ENCODE data around the gene MT1E.
"Not testable (repeated sequence)": the region's sequence is repeated elsewhere in the genome, so short reads cannot be mapped to it uniquely, and the experiment has no call there.

MT1E gene

DNA sequence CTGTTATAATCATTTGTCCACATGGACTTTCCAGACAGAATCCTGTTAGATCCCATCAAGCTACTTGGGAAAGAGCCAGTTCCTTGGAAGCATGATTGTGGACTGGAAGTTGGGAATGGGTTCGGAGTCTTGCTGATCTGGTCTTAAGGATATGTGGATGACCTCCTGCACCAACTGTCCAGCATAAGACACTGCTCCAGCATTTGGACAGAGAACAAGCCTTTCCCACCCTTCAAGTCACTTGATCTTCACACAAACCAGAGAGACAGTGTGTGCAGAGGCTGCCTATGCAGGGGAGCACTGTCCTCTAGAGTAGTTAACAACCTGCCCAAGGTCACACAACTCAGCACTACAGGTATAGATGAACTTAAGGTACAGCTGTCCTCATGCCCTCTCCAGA, 20.3 kb downstream of the MT1E start:
- DNase-seq (no peak), ATAC-seq (no peak)

DNA sequence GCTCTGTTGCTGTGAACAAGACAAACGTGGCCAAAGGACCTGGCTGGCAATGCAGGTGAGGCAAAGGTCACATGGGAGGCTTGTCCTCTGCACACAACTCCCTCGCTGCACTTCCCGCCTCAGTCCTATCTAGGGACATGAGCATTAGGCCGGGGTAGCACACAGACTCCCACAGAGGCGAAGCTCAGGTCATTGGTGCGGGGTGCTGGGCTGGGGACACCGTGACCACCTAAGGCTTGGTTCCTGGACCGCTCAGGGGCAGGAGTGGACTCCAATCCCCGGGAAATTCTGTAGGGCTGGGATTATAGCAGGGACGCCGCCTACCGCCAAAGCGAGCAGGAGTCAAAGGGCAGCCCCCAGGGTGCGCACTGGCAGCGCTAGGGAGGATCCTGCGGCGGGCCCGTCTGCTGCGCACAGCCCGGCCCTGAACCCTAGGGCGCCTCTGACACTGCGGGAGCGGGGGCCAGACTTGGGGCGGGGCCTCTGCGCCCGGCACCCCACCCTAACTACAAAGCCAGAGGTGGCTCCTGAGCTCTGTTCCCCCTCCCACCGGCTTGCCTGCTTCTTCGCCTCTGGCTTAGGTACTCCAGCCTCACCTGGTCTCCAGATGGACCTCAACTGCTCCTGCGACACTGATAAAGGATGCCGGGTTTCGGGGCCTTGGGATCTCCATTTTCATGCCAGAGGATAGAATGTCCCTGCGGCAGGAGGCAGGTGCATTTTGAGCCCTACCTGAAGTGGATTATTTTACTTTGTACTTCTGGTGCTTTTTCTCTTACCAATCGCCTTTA, 22.3 kb downstream of the MT1E start:
- ATAC-seq = no peak

DNA sequence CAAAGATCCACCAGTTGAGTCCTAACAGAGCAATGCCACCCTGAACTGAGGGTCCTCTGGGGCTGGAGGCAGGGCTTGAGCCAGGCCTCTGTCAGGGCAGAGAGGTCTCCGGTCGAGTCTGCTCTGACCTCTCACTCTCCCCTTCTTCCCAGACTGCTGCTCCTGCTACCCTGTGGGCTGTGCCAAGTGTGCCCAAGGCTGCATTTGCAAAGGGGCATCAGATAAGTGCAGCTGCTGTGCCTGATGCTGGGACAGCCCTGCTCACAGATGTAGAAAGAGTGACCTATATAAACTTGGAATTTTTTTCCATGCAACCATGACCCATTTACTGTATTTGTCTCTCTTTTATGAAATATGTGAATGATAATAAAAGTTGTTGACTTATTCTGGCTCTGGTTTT, 23.7 kb downstream of the MT1E start:
- ATAC-seq (no peak), DNase-seq (no peak)

More for the DNA sequence above, 22.3 kb downstream of the MT1E start:
- no peak for DNase-seq

DNA sequence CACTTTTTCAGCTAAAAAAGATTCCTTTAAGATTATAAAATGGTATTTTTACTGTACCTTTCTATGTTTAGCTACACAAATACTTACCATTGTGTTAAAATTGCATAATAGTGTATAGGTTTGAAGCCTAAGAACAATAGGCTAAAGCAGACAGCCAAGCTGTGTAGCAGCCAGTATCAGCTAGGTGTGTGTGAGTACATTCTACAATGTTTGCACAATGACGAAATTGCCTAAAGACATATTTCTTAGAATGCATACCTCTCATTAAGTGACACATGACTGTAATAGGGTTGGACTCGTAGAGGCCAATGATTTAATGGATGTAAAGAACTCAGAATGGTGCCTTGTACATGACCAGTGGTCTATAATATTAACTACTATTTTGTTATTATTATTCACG, 24.2 kb downstream of the MT1E start:
- DNase-seq (no peak), ATAC-seq (no peak)

- ATAC-seq (no peak), DNase-seq (no peak)
Observed at GRCh38 chr16:56651586-56651985, 26.0 kb downstream of the MT1E start, which contains the start of gene MT1B. Gene MT1B (plus strand): TSS chr16:56651886. CDS start chr16:56651954, 68 bp downstream.

GRCh38 chr16:56652600-56652999, 27.0 kb downstream of the MT1E start:
- no peak for ATAC-seq

DNA sequence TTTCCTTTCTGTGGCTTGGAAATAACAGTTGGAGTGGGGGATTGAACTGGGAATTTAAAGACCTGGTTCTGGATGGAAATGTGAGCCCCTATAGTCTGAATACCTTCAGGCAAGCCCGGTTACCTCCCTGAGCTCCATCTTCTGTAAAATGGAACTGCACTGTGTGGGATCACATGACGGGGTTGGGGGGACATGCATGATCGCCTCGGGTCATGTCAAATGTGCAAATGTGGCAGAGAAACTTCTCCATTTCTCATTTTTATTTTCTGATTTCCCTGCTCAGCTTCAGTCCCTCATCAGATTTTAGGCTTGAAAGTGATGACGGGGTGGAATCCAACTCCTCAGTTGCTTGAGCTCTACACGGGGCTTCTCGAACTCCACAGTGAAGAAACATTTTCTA, 27.6 kb downstream of the MT1E start:
- no peak for ATAC-seq
- no peak for DNase-seq

More at GRCh38 chr16:56652600-56652999, 27.0 kb downstream of the MT1E start:
- DNase-seq = no peak

DNA sequence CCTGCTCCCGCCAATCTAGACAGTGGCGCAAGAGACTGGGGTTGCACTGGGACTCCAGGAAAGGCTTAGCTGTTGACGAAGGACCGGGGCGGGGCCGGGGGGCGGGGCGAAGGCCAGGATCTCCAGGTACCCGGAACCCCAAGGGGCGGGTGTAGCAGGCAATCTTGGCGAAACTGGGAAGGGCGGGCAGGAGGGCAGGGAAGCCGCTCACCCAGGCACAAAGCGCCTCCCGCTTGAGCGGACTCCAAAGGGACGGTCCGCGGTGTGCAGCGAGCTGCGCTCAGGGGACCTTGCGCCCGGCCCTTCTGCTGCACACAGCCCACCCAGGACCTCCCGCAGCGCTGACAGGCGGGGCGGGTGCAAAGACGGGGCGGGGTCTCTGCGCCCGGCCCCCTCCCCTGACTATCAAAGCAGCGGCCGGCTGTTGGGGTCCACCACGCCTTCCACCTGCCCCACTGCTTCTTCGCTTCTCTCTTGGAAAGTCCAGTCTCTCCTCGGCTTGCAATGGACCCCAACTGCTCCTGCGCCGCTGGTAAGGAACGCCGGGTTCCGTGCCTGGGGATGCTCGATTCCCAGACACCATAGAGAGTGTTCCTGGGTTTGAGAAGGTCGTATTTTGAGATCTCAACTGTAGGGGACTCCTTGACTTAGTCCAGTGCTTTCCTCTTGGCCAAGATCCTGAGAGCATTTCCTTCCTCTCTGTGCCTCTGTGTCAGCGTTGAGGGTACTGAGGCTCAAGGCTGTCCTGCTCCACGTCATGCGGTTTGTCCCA, 32.2 kb downstream of the MT1E start, which contains the start of gene MT1F:
MT1F (plus strand) TSS at position 405 of the 772 bp plus-strand sequence; CDS start at position 505, 100 bp downstream.
- peak; percentile 77 for ATAC-seq
- DNase-seq = peak; percentile 73

- no peak for DNase-seq
- no peak for ATAC-seq
Observed at GRCh38 chr16:56658327-56658875, 32.8 kb downstream of the MT1E start.

GRCh38 chr16:56662357-56663354, 37.1 kb downstream of the MT1E start:
- DNase-seq (peak; percentile 45), ATAC-seq (peak; percentile 38)

- ATAC-seq (no peak), DNase-seq (no peak)
Observed at GRCh38 chr16:56664506-56664905, 38.9 kb downstream of the MT1E start.

- ATAC-seq, DNase-seq: not testable (repeated sequence)
Observed at GRCh38 chr16:56665286-56666261, 40.0 kb downstream of the MT1E start.

DNA sequence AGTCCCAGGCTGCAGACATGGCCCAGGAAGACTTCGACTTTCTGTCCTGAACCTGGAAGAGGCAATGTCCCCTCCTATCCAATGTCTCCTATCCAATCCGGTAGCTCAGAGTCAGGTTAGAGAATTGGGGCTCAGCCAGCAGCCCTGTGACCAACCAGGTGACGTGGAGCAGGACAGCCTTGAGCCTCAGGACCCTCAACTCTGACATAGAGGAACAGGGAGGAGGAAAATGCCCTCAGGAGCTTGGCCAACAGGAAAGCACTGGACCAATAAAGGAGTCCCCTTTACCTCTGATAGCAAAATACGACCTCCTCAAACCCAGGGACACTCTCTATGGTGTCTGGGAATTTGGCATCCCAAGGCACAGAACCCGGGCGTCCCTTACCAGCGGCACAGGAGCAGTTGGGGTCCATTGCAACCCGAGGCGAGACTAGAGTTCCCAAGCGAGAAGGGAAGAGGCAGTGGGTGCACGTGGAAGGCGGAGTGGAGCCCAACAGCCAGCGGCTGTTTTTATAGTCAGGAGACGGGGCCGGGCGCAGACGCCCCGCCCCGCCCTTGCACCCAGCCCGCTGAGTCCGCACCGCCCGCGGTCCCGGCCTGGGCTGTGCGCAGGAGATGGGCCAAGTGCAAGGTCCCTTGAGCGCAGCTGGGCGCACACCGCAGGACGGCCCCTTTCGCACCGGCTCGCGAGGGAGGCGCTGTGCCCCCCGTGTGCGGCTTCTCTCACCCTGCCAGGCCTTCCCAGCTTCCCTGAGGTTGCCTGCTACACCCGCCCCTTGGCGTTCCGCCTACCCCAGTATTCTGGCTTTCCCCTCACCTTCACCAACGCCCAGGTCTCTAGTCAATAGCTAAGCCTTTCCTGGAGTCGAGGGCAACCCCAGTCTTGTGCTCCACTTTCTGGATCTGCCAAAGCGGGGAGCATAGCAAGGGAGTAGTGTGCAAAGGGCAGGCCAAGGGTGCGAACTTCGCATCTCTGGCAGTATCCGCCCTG, 42.3 kb downstream of the MT1E start, which contains the start of gene MT1G:
MT1G (minus strand) TSS at position 485 of the 991 bp plus-strand sequence; CDS start at position 413, 72 bp downstream.
- ATAC-seq = peak; percentile 57
- peak; percentile 30 for DNase-seq

- DNase-seq (no peak), ATAC-seq (peak; percentile 30)
Observed at GRCh38 chr16:56669005-56669839, 43.6 kb downstream of the MT1E start, which contains the start of gene MT1H. Gene MT1H (plus strand): TSS chr16:56669814. CDS start chr16:56669885, 71 bp downstream.

GRCh38 chr16:56669840-56670619, 44.4 kb downstream of the MT1E start:
- ATAC-seq (no peak), DNase-seq (no peak)

DNA sequence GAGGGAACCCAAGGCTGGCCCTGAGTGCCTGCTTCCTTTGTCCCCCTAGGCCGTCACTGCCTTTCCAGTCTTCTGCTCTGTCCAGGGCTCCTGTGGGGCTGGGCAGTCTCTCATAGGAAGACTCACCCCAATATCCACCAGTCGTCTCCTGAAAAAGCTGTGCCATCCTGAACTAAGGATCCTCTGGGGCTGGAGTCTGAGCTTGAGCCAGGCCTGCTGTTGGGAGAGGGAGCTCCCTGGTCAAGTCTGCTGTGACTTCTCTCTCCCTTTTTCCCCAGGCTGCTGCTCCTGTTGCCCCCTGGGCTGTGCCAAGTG, 45.0 kb downstream of the MT1E start:
- no peak for ATAC-seq
- DNase-seq = no peak

- not testable (repeated sequence) for DNase-seq, ATAC-seq
Observed at GRCh38 chr16:56671691-56672090, 46.1 kb downstream of the MT1E start.
